Loucy (cell line): Measurements from ENCODE around the gene AARSD1.

Source experiments
- H2AFZ ChIP-seq: fragments of 200-600 bp; sonication (generic); 2 replicates; pipeline ENCODE4 v1.6.0; 2016; ENCODE audit warnings: antibody characterized with exemption, mild to moderate bottlenecking, low read length, moderate library complexity
- H3F3A ChIP-seq: fragments of 200-600 bp; 2 replicates; pipeline ENCODE4 v1.6.0; 2016; ENCODE audit warnings: antibody characterized with exemption, low read depth, mild to moderate bottlenecking
- H3K27me3 ChIP-seq: fragments of 200-600 bp; sonication (generic); 2 replicates; pipeline ENCODE4 v1.6.1; 2014; ENCODE audit warnings: low read length, mild to moderate bottlenecking; ENCODE audit not compliant: insufficient read depth, poor library complexity, severe bottlenecking
- H3K36me3 ChIP-seq: fragments of 200-600 bp; sonication (generic); 2 replicates; pipeline ENCODE4 v1.6.1; 2016; ENCODE audit warnings: low read length; ENCODE audit not compliant: insufficient read depth
- H3K4me1 ChIP-seq: fragments of 200-600 bp; sonication (generic); 2 replicates; pipeline ENCODE4 v1.5.1; 2014; ENCODE audit warnings: low read length, mild to moderate bottlenecking; ENCODE audit not compliant: insufficient read depth, poor library complexity, severe bottlenecking
- H3K4me2 ChIP-seq: fragments of 200-600 bp; sonication (generic); 2 replicates; pipeline ENCODE4 v1.6.0; 2014; ENCODE audit warnings: antibody characterized with exemption, low read length, low read depth, mild to moderate bottlenecking; ENCODE audit not compliant: poor library complexity, severe bottlenecking
- H3K4me3 ChIP-seq: fragments of 200-600 bp; sonication (generic); 2 replicates; pipeline ENCODE4 v1.5.1; 2014; ENCODE audit warnings: low read length, mild to moderate bottlenecking, mixed read lengths; ENCODE audit not compliant: poor library complexity, severe bottlenecking
- H3K79me2 ChIP-seq: fragments of 200-600 bp; sonication (generic); 2 replicates; pipeline ENCODE4 v1.6.1; 2014; ENCODE audit warnings: low read length; ENCODE audit not compliant: insufficient read depth
- H3K9ac ChIP-seq: fragments of 200-600 bp; sonication (generic); 2 replicates; pipeline ENCODE4 v1.6.0; 2014; ENCODE audit warnings: mild to moderate bottlenecking, low read depth, low read length, moderate library complexity; ENCODE audit not compliant: poor library complexity, severe bottlenecking
- H3K9me2 ChIP-seq: fragments of 200-600 bp; sonication (generic); replicated peaks from 2 replicates; pipeline ENCODE4 v1.6.1; 2016; ENCODE audit warnings: low read depth, low read length, mixed read lengths
- H3K9me3 ChIP-seq: fragments of 200-600 bp; sonication (generic); 2 replicates; pipeline ENCODE4 v1.6.1; 2014; ENCODE audit warnings: mild to moderate bottlenecking, antibody characterized with exemption, low read length, low read depth; ENCODE audit not compliant: insufficient read depth
- H4K20me1 ChIP-seq: fragments of 200-600 bp; sonication (generic); 2 replicates; pipeline ENCODE4 v1.6.0; 2014; ENCODE audit warnings: antibody characterized with exemption, low read length, mild to moderate bottlenecking; ENCODE audit not compliant: insufficient read depth, poor library complexity, severe bottlenecking
- EZH2phosphoT487 ChIP-seq: fragments of 200-600 bp; IDR thresholded peaks from 2 replicates; pipeline ENCODE4 v1.6.1; 2018; ENCODE audit warnings: antibody characterized with exemption, mild to moderate bottlenecking, moderate library complexity, borderline replicate concordance
- TF ChIP-seq, protein P1 (sequence below): fragments of 200-600 bp; sonication (generic); conservative IDR thresholded peaks from 2 replicates; pipeline ENCODE4 v1.5.1; 2014; ENCODE audit warnings: mild to moderate bottlenecking, antibody characterized with exemption, low read length

AARSD1 gene

DNA sequence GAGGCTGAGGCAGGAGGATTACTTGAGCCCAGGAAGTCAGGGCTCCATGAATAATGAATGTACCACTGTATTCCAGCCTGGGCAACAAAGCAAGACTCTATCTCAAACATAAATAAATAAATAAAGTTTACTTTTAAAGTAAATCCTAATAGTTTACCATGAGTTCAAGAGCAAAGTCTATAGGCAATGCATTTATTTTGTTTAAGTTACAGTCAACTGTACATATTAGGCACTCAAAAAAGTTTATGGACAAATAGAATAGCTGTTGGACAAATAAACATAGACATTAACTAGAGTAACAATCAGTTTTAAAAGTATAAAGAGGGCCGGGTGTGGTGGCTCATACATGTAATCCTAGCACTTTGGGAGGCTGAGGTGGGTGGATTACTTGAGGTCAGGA is 3.7 kb upstream of the AARSD1 start:
- Histone ChIP-seq H3K79me2 (peaks cover 10% of the 10 kb centered on the region; the same call in 1 of the 2 replicates), H3K9me3 (no peaks in the 10 kb centered on the region), H3K27me3 (no peaks in the 10 kb centered on the region), H3K4me1 (peaks cover 6% of the 10 kb centered on the region), H3F3A (no peaks in the 10 kb centered on the region; the same call in 1 of the 2 replicates), H3K36me3 (no peaks in the 10 kb centered on the region), H3K4me2 (no peak overlapping the region), H3K9me2 (no peaks in the 10 kb centered on the region), H3K9ac (no peak overlapping the region), H4K20me1 (no peaks in the 10 kb centered on the region), H2AFZ (no peak overlapping the region), H3K4me3 (no peak overlapping the region)
- no peak for TF ChIP-seq EZH2phosphoT487
- TF ChIP-seq, protein P1, sequence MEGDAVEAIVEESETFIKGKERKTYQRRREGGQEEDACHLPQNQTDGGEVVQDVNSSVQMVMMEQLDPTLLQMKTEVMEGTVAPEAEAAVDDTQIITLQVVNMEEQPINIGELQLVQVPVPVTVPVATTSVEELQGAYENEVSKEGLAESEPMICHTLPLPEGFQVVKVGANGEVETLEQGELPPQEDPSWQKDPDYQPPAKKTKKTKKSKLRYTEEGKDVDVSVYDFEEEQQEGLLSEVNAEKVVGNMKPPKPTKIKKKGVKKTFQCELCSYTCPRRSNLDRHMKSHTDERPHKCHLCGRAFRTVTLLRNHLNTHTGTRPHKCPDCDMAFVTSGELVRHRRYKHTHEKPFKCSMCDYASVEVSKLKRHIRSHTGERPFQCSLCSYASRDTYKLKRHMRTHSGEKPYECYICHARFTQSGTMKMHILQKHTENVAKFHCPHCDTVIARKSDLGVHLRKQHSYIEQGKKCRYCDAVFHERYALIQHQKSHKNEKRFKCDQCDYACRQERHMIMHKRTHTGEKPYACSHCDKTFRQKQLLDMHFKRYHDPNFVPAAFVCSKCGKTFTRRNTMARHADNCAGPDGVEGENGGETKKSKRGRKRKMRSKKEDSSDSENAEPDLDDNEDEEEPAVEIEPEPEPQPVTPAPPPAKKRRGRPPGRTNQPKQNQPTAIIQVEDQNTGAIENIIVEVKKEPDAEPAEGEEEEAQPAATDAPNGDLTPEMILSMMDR: no peak

DNA sequence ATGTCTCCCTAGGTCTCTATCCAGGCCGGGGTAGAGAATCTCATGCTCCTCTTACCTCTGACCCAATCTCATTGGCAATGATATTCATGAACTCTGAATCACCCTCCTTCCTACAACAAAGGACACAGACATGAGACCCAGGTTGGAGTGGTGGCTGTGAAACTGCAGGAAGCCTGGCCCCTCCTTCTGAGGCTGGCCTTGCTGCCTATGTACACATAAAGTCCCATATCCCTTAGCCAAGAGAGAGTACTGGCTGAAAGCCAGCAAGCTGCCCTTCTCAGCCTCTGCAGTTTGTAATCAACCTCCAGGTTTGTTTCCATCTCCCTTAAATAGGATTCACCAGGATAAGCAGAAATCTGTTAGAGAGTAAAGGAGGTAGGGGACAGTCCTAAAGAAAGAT is 10.6 kb downstream of the AARSD1 start:
- Histone ChIP-seq H3K36me3 (peaks cover 56% of the 10 kb centered on the region; the same call in 1 of the 2 replicates), H3K4me2 (no peak overlapping the region), H2AFZ (no peak overlapping the region), H3K27me3 (no peaks in the 10 kb centered on the region), H4K20me1 (no peaks in the 10 kb centered on the region), H3K4me3 (no peak overlapping the region), H3K4me1 (no peaks in the 10 kb centered on the region), H3K9ac (no peak overlapping the region), H3F3A (no peaks in the 10 kb centered on the region), H3K79me2 (no peaks in the 10 kb centered on the region), H3K9me2 (no peaks in the 10 kb centered on the region), H3K9me3 (no peaks in the 10 kb centered on the region)
- no peak for TF ChIP-seq EZH2phosphoT487
- TF ChIP-seq, protein P1: no peak

DNA sequence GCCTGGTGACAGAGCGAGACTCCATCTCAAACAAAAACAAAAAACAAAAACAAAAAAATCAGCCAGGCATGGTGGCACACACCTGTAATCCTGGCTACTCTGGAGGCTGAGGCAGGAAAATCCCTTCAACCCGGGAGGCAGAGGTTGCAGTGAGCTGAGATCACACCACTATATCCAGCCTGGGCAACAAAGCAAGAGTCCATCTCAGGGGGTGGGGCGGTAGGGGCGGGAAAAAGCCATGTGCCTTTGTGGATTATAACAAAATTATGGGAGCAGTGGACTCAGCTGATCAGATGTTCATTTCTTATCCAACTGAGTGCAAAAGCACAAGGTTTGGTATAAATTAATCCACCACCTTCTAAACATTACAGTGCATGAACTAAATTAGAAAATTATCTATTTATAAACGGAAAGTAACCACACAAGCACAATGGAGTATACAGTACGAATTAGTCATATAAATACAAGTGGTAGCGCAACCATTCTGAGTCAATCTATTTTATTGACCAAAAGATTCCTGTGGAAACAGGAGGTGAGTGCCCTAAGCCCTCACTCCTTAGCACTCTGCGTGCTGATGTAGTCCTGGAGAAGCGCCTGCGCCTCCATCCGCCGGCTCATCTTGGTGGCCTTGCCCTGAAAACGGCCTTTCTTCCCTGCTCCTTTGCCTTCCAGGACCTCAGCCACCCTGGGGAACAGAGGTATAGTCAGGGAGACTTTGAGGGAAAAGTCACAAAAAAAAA is 14.0 kb downstream of the AARSD1 start:
- no peak for TF ChIP-seq EZH2phosphoT487
- TF ChIP-seq, protein P1: no peak
- no peaks in the 10 kb centered on the region for H3K27me3 ChIP-seq
- no peaks in the 10 kb centered on the region for H3K9me2 ChIP-seq
- H3K9me3 ChIP-seq: no peaks in the 10 kb centered on the region
- no peaks in the 10 kb centered on the region for H4K20me1 ChIP-seq
- H3K36me3 ChIP-seq: peaks cover 36% of the 10 kb centered on the region; the same call in 1 of the 2 replicates
- no peaks in the 10 kb centered on the region for H3K79me2 ChIP-seq
- H3K4me3 ChIP-seq: no peak overlapping the region
- H3K9ac ChIP-seq: no peak overlapping the region
- no peak overlapping the region for H3K4me2 ChIP-seq
- no peaks in the 10 kb centered on the region for H3F3A ChIP-seq
- no peaks in the 10 kb centered on the region for H3K4me1 ChIP-seq
- H2AFZ ChIP-seq: no peak overlapping the region
